KG1 (cell line): ENCODE data around the gene TIMM44.
"Not testable (repeated sequence)": the region's sequence is repeated elsewhere in the genome, so short reads cannot be mapped to it uniquely, and the experiment has no call there.

Experiments
- DNase-seq: peaks from one replicate; lab custom pipeline; 2025; lab: John Stamatoyannopoulos, UW

Gene TIMM44

DNA sequence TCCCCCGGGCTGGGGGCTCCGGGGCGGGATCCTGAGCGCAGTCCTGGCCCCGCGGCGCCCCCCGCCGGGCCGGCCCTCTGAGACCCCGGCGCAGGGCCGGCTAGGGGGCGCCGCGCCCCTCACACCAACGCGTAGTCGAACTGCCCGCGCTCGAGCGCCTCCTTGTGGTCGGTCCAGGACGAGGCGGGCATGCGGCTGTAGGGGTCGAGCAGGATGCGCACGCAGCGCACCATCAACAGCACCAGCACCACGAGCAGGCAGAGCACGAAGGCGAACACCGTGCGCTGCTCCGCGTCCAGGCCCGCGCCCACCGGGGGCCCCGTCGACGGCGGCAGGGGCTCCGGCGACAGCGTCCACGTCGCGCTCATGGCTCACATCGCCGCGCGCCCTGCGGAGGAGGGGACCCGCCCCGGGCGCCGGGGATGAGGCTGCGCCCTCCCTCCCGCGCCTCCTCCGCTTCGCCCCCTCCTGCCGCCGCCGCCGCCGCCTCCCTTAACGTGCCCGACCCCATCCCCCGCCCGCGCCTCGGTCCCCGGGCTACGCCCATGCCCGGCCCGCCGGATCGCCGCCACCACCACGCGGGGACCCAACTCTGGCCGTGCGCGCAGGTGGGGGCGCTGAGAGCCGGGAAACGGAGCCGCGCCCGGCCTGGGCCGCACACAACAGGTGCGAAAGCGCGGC lies 18.2 kb downstream of the TIMM44 start:
- peak; percentile 27 for DNase-seq

DNA sequence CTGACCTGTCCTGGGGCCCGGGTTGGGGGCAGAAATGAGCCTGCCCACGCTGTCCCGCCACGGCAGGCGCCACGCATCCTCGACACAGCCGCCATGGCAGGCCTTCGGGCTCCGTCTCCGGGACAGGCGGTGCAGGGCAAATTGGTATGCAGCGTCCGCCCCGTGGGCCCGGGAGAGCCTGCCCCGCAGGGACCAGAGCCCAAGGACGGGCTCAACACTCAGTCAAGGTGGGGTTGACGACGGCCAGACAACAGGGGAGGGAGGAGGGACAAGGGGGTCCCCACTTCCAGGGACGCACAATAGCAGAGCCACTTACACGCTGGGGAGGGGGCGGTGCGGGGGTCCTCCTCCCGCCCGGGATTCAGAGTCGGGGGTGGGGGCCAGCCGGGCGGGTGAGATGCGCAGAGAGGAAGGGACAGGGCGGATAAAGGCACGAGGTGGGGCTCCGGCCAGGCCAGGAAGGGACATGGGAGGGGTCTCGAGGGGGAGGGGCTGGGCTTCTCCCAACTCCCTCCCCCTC lies 18.8 kb downstream of the TIMM44 start:
- no peak for DNase-seq

DNA sequence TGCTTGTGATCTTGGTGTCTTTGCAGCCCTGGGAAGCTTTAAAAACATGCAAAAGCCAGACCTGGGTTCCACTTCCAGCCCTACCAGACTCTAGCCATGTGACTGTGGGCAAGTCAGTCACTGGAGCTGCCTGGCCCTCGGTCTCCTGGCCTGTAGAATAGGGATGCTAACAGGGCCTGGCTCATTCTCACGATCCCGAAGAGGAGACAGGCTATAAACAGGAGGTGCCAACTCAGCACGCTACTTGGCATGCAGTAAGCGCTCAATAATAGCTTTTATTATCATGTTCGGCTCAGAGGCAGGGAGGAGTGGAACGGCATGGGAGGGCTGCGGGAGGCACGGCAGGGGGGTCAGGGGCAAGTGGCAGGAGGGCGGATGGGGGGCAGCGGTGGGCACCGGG lies 19.2 kb downstream of the TIMM44 start:
- DNase-seq = no peak

DNA sequence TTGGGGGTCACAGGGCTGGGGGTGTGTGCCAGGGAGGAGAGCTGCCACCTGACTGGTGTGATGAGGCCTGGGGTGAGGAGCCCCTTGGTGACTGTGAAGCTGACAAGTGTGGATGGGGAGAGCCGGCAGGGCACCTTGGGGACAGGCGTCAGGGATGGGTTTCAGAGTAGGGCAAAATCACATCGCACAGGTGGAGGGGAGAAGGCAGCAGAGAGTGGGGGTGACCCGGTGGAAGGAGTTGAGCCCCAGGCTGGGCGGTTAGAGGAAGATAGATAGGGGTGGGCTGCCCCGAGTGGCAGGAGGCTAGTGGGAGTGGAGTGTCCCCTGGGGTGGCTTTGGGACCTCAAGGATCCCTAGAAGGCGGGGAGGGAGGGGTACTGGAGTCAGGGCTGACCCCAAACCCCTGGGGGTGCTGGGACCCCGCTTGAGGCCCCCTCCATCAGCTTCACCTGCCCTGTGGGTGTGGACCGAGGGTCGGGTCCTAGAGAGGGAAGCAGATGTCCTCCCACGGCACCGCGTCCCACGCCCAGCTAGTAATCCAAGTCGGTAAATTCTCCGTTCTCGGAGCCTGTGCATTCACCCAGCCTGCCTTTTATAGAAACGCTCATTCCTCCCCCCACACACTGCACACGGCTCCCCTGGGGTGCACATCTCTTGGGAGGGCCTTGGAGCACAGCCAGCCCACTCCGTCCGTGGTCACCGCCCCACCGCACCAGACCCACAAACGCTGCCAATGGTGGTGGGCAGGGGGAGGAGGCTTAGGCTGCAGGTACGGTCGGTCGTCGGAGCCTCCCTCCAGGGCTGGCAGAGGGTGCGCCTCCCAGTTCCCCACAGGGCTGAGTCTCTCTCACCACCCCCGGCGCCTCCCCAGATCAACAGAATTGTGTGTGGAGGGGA lies 19.9 kb downstream of the TIMM44 start:
- no peak for DNase-seq

DNA sequence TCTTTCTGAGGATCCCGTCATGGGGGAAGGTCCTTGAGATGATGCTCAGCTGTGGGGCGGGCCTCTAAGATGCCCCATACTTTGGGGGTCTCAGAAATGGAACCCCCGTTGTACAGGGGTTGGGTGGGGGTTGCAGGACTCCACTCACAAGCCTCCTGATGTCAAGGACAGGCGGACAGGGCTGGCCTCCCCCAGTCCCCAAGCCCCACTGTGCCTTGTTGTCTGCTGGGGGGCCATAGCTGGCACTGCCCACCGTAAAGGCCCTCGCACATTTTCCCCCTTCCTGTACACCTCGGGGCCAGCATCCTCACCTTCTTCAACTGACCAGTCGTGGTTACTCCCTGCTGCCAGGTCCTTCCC lies 20.6 kb downstream of the TIMM44 start:
- DNase-seq = no peak

DNA sequence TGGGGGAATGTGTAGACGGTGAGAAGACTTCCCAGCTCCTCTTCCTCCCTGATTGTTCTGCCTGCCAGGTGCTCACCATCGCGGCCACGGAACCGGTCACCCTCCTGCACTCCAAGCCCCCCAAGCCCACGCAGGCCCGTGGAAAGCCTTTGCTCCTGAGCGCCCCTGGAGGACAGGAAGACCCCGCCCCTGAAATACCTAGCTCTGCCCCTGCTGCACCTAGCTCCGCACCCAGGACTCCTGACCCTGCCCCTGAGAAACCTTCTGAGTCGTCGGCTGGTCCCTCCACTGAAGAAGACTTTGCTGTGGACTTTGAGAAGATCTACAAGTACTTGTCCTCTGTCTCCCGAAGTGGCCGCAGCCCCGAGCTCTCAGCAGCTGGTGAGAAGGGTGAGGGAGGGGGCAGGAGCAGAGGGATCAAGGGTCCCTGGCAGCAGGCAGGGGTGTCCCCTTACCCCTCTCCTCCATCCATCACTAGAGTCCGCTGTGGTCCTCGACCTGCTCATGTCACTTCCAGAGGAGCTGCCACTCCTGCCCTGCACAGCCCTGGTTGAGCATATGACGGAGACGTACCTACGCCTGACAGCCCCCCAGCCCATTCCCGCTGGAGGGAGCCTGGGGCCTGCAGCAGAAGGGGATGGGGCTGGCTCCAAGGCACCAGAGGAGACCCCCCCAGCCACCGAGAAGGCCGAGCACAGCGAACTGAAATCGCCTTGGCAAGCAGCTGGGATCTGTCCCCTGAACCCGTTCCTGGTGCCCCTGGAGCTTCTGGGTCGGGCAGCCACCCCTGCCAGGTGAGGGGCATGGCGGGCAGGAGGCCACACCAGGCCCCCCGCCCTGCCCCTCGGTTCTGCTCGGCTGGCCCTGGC lies 21.3 kb downstream of the TIMM44 start:
- DNase-seq = no peak

DNA sequence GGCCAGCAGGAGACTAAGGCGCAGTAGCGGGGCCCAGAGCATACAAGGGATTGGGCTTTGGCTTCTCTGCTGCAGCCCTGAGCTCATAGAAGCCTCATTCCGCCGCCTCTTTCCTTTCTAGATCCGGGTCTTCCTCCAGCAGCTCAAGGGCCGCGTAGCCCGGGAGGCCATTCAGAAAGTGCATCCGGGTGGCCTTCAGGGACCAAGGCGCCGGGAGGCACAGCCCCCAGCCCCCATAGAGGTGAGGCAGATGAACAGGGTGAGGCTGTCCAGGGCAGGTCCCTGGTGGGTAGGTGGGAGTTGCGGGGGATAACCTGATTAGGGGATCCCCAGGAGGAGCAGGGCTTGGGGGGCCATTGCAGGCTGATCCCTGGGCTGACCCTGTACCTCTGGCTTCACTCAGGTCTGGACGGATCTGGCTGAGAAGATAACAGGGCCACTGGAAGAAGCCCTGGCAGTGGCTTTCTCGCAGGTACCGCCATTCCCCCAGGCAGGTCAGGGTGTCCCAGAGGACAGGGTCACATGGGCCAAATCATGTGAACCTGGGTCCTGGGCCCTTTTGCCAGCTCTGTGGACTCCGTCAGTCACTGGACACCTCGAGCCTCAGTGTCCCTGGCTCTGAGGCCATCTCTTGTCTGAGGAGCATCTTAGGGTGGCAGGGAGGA lies 22.0 kb downstream of the TIMM44 start:
- no peak for DNase-seq

DNA sequence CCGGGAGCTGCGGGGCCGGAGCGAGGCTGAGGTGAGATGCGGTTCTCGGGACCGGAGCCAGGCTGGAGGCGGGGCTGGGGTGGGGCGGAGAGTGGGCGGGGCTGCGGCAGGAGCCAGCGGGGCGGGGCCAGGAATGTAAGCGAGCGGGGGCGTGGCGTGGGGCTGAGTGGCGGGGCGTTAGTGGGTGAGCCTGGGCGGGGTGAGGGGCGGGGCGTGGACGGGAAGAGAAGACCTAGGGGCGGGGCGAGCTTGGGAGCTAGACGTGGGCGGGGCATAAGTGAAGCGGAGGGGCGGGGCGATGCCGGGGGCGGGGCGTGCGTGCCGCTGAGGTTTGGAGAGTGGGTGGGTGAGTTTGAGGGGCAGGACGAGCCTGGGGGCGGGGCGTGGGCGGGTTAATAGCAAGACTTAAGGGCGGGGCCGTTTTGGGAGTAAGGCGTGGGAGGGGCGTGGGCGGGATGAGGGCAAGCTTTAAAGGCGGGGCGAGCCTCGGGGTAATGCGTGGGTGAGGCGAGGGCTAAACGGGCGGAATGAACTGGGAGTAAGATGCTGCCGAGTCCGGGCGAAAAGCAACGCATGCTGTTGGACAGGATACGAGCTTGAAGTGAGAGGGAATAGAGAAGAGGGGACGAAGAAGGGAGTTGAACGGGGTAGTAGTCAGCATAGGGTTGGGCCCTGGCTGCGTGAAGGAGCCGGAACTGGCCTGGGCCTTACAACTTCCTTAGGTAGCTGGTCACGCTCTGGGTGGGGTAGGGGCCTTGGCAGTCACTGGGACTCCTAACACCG lies 22.8 kb downstream of the TIMM44 start:
- DNase-seq = peak; percentile 98

DNA sequence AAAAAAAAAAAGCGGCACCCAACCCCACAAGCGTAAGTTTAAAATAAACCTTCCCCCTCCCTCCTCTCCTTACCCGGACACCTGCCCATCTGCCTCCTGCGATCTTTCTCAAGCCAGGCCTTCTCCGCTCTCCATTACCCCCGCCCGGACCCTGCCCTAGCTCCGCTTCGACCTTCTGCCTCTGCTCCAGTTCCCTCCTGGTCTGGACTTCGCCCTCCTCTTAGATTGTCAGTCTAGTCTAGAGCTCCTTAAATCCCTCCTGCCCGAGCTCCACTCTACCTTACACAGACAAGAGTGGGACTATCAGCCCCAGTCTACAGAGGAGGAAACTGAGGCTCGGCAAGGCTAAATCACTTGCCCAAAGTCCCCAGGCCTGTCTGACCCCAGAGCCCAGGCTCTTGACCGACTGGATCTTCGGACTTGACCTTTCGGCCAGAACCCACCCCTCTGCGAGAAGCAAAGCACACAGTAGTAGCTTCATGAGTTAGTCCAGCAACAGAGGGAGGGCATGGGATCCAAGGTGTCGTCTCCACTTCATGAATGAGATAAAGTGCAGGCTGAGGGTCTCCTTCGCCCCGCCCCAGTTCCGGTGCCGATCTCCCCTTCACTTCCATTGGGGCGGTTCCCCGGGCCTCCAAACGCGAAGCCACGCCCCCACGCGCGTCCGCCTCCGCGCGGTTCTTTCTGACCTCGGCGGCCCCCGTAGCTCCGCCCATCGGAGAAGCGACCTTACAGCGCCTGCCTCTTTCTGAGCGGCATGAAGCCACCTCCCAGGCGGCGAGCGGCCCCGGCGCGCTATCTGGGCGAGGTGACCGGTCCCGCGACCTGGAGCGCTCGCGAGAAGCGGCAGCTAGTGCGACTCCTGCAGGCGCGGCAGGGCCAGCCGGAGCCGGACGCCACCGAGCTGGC lies 23.6 kb downstream of the TIMM44 start, which contains the start of gene SNAPC2:
Gene SNAPC2, plus strand, starts transcription at position 729 of the 909 bp plus-strand sequence. Its CDS starts 29 bp downstream, at position 758.
- DNase-seq = peak; percentile 81

DNA sequence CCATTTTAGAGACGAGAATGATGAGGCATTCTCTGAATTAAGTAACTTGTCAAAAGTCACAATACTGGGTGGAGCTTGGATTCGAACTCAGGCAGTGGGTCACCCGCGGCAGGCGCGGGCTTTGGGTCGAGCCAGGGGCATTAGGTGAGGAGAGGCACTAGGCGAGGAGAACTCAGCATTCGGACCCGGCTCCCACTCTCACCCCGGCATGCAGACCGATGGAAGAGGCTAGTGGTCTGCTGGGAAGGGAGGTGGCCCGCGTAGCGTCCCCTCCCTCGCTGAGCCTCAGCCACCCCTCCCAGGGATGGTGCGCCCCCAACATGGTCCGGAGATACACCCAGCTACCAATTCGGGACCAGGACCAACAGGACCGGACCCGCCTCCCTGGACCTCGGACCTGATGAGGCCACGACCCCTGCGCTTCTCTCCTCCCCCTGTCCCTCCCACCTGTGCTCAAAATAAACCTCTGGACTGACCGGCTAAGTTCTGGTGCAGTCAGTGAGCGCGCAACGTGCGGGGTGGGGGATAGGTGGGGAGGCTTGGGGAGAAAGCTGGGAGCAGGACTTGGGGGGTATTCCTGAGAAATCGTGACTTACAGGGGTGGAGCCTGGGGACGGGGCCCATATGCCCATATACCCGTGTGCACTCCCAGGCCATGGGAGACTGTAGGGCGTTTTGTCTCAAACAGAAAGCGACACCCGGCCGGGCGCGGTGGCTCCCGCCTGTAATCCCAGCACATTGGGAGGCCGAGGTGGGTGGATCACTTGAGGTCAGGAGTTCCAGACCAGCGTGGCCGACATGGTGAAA lies 24.6 kb downstream of the TIMM44 start:
- DNase-seq = no peak

DNA sequence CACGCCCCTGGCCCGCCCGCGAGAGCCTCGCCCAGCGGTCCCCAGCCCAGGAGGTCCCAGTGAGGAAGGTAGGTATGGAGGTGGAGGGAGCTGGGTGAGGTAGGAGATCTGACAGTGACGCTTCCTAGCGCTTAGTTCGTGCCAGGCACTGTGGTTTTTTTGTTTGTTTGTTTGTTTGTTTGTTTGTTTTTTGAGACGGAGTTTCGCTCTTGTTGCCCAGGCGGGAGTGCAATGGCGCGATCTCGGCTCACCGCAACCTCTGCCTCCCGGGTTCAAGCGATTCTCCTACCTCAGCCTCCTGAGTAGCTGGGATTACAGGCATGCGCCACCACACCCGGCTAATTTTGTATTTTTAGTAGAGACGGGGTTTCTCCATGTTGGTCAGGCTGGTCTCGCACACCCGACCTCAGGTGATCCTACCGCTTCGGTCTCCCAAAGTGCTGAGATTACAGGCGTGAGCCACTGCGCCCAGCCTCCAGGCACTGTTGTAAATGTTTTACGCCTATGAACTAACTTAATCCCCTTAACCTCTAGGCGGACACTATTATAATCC lies 25.3 kb downstream of the TIMM44 start:
- DNase-seq = not testable (repeated sequence)

DNA sequence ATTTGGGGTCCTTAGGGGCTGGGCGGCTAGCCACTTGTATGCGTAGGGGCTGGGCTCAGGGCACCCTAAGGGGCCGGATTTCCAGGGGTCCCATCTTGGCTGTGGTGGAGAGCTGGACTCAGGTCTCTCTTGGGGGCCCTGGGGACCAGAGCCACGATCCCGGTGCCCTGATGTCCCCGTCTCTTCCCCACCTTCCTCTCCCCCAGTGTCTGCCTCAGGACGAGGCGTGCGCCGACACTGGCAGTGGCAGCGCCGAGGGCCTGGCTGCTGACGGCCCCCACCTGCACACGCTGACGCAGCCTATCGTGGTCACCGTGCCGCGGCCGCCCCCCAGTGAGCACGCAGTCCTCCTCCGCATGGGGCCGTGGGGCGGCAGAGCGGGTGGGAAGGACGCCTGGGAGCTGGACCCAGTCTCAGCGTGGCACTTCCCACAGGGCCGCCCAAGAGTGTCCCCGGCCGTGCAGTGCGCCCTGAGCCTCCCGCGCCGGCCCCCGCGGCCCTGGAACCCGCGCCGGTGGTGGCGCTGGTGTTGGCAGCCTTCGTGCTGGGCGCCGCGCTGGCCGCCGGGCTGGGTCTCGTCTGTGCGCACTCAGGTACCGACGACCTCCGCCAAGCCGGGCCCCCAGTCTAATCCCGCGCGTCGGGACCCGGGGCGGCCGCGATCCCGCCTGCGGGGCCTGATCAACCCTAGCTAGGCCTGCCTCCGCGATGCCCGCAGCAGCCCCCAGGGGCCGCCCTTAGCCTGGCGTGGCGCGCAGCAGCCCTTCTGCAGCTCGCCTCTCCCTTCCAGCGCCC lies 26.0 kb downstream of the TIMM44 start:
- peak; percentile 42 for DNase-seq

DNA sequence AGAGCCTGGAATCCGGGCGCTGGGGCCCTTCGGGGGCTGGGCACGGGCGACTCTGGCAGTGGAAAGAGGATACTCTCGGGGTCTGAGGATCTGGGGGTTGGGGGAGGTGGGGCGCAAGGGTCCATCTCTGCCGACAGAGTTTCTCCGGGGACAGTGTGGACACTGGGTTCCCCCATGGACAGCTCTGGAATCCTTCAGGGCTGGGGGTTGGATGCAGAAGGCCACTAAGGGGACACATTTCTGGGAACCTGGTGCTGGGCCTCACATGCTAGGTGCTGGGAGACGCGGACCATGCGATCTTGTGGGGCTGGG lies 26.6 kb downstream of the TIMM44 start:
- DNase-seq = no peak

DNA sequence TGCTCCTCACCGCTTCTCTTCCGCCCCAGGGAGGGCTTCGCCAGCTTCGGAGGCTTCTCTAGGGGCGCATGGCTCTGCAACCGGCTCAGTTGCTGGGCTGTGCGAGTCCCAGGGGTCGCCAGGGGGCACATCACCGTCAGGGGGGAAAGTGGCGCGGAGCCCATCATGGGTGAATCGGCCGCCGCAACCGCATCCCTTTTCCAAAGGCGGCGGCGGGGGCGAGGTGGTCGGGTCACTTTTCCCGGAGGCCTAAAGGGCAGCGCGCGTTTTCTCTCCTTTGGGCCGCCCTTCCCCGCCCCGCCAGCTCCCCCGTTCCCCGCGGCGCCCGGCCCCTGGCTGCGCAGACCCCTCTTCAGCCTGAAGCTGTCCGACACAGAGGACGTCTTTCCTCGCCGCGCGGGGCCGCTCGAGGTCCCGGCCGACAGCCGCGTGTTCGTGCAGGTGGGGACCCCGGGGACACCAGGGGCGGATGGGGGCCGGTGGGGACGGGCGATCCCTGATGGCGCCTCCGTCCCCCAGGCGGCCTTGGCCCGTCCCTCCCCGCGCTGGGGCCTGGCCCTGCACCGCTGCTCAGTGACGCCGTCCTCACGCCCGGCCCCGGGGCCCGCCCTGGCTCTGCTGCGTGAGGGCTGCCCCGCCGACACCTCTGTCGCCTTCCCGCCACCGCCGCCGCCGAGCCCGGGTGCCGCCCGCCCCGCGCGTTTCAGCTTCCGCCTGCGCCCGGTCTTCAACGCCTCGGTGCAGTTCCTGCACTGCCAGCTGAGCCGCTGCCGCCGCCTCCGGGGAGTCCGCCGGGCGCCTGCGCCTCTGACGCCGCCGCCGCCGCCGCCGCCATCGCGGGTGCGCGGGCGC lies 27.1 kb downstream of the TIMM44 start:
- no peak for DNase-seq

DNA sequence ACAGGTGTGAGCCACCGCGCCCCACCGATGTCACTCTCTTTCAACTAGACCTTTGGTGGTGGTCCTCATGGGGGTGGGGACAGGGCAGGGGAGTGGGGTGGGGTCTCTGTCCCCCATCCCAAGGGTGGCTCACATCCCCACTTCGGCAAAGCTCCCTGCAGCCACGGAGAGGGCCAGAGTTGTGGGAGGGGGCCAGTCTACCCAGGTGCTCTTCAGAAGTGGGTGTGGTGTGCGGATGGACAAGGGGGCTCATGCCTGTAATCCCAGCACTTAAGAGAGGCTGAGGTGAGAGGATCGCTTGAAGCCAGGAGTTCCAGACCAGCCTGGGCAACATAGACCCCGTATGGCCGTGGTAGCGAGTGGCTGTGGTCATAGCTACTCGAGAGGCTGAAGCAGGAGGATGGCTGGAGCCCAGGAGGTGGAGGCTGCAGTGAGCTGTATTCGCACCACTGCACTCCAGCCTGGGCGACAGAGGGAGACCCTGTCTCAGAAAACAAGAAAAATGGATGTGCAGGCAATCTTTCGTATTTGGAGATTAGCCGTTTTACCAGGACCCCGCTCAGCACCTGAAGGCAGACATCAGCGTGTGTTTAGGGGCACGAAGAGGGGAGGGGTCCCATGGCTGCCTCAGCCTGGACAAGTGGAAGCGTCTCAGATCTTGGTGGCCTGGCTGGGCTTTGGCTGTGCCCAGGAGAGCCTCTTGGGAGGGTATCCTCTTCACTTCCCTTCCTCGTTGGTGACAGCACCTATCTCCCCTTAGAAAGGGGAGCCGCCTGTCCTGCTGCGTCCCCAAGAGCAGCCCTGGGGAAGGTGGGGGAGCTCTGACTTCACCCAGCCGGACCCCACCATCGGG lies 28.0 kb downstream of the TIMM44 start:
- DNase-seq = no peak

DNA sequence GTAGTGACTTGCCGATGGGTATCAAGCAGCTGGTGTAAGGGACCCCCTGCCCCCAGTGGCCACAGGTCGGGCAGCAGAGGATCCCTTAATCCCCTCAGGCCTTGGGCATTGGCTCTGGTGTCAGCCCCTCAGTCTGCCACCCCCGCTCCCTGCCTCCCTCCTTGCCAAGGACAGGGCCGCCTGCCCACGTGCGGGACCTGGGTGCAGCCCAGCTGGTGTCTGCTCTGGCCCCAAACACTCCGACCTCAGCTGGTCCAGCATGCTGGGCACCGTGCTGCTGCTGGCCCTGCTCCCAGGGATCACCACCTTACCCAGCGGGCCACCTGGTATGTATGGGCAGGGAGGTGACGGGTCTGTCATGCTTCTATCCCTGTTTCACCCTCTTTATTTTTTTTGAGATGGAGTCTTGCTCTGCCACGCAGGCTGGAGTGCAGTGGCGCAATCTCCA lies 28.8 kb downstream of the TIMM44 start, which contains the start of gene TGFBR3L:
Gene TGFBR3L, plus strand, starts transcription at position 233 of the 448 bp plus-strand sequence.
- no peak for DNase-seq
